CD4-positive, alpha-beta memory T cell (primary cell): ENCODE data around the gene HID1. TPM values are rescaled to one million over a fixed set of nuclear protein-coding genes. Genes with fewer than 3 reads are reported as not detected.

Experiments
- CTCF ChIA-PET: fragments of 350-600 bp; sonication (Branson Sonifier 250); formaldehyde crosslinking; loops from one replicate; lab custom pipeline; 2021; ENCODE audit warnings: inconsistent platforms; ENCODE audit not compliant: partially characterized antibody; lab: Charles Lee
- POLR2A ChIA-PET: fragments of 350-600 bp; sonication (Branson Sonifier 250); formaldehyde crosslinking; loops from one replicate; lab custom pipeline; 2021; ENCODE audit not compliant: partially characterized antibody; lab: Charles Lee
- DNase-seq, 5 donors: peaks; one replicate each; pipeline versions ENCODE4 v3.0.0 to v3.0.0-alpha.2; 2020 to 2022; ENCODE audit warnings: mixed read lengths in 1 of 5
- H3K27ac ChIP-seq: one replicate; pipeline ENCODE4 v1.7.0; 2013; ENCODE audit warnings: low read depth, low read length
- H3K27me3 ChIP-seq: 2 replicates; pipeline ENCODE4 v1.7.0; 2013; ENCODE audit warnings: mild to moderate bottlenecking, low read length, moderate library complexity; ENCODE audit not compliant: insufficient read depth
- H3K36me3 ChIP-seq: 2 replicates; pipeline ENCODE4 v1.7.0; 2013; ENCODE audit warnings: mild to moderate bottlenecking, low read length, moderate library complexity; ENCODE audit not compliant: insufficient read depth
- H3K4me1 ChIP-seq: 2 replicates; pipeline ENCODE4 v1.7.0; 2013; ENCODE audit warnings: mild to moderate bottlenecking, low read length, moderate library complexity; ENCODE audit not compliant: insufficient read depth
- H3K4me3 ChIP-seq, 2 donors: one replicate each; pipeline ENCODE4 v1.7.0; 2013; ENCODE audit warnings: low read length in 2 of 2, mild to moderate bottlenecking in 1 of 2
- H3K9me3 ChIP-seq, 2 donors: one replicate each; pipeline ENCODE4 v1.7.0; 2013; ENCODE audit warnings: low read length in 2 of 2, control low read depth in 1 of 2; ENCODE audit not compliant: control insufficient read depth in 1 of 2
- H3K27ac Mint-ChIP-seq, 7 donors: one replicate each; pipeline ENCODE4 v1.8.0; 2020 to 2021; ENCODE audit warnings: mixed read lengths in 7 of 7, mild to moderate bottlenecking in 6 of 7, inconsistent platforms in 3 of 7, moderate library complexity in 3 of 7
- H3K27me3 Mint-ChIP-seq, 2 donors: one replicate each; pipeline ENCODE4 v1.8.0; 2020 to 2021; ENCODE audit warnings: mixed read lengths in 2 of 2
- H3K36me3 Mint-ChIP-seq, 2 donors: one replicate each; pipeline ENCODE4 v1.8.0; 2020 to 2021; ENCODE audit warnings: mixed read lengths in 2 of 2, inconsistent platforms in 1 of 2, mild to moderate bottlenecking in 1 of 2
- H3K4me1 Mint-ChIP-seq, 4 donors: one replicate each; pipeline ENCODE4 v1.8.0; 2020 to 2021; ENCODE audit warnings: mixed read lengths in 4 of 4, mild to moderate bottlenecking in 1 of 4
- H3K4me3 Mint-ChIP-seq, 8 donors: one replicate each; pipeline ENCODE4 v1.8.0; 2020 to 2021; ENCODE audit warnings: mixed read lengths in 8 of 8, mild to moderate bottlenecking in 7 of 8, moderate library complexity in 6 of 8, inconsistent platforms in 3 of 8
- H3K9me3 Mint-ChIP-seq, 8 donors: one replicate each; pipeline ENCODE4 v1.8.0; 2020 to 2021; ENCODE audit warnings: mixed read lengths in 8 of 8, mild to moderate bottlenecking in 5 of 8, inconsistent platforms in 3 of 8, moderate library complexity in 1 of 8
- intact Hi-C: fragments of 100-400 bp; cut with micrococcal nuclease; formaldehyde crosslinking; loops from one replicate; pipeline ENCODE4 v1.15.1; 2023
- polyA plus RNA-seq, 2 donors: library from polyadenylated mRNA; unstranded; fragments of 300-500 nt; fragmentation: Illumina TruSeq; gene quantifications; one replicate each; pipeline ENCODE4 v1.2.3, GENCODE V29; 2021
- total RNA-seq, 2 experiments: library from RNA; stranded (reverse); gene quantifications; one replicate each; pipeline ENCODE4 v1.2.3, GENCODE V29; 2021

Gene HID1
- total and polyA plus RNA-seq, 4 experiments from 2014 or later, result 3.0 to 19.5 (median 11.3) TPM

DNA sequence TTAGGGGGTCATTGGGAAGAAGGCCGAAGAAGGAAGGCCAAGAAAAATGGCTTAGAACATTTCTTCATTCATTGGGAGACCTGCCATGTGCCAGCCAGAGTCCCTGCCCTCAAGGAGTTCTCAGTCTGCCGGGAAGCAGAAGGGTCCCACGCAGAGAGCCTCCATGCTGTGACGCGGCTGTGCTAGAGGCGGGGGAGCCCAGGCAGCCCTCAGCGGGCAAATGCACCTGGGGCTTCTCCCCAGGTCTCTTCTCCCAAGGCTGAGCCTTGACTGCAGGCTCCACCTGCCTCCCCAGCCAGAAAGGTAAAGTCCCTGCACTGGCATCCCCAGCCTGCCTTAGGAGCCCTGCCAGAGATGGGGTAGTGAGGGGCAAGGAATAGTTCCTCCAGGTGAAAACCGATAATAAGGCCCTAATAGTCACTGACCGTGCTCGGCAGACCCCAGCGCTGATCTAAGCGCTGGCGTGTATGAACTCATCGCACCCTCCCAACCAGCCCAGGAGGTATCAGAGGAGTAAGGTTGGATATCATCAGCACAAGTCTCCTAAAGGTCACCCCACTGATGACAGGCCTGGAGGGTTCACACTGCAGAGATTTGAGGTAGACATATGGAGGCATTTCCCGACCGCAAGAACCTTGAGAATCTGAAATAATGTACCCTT, 8.9 kb upstream of the HID1 start:
- Histone ChIP-seq H3K4me3 (peak overlapping the region; percentile 70 to 91), H3K27ac (peak overlapping the region; percentile 30), H3K4me1 (peaks cover 20% of the 10 kb centered on the region), H3K9me3 (no peaks in the 10 kb centered on the region), H3K27me3 (no peaks in the 10 kb centered on the region), H3K36me3 (no peaks in the 10 kb centered on the region)
- DNase-seq, result no peak
- peaks cover 8 to 28% (median 13%) of the 10 kb centered on the region in 4 donors for H3K4me1 Mint-ChIP-seq
- H3K36me3 Mint-ChIP-seq, result no peaks in the 10 kb centered on the region
- intact Hi-C loops, result no loop called here
- peaks cover 0 to 3% (median 0%) of the 10 kb centered on the region in 8 donors for H3K9me3 Mint-ChIP-seq
- CTCF ChIA-PET, result interaction anchor here (1.0 to 2.5 kb wide), 2 partner anchors 20 to 221 kb away, joined by 4 to 7 read pairs; no protein-coding TSS in a partner anchor
- no peaks in the 10 kb centered on the region for H3K27me3 Mint-ChIP-seq
- POLR2A ChIA-PET, result interaction anchor here (2.3 kb wide), 1 partner anchor 8 kb away, joined by 12 read pairs; the partner anchor contains the start of gene HID1
- peak overlapping the region; percentile 86 to 94 (median 90) for H3K4me3 Mint-ChIP-seq
- H3K27ac Mint-ChIP-seq, result peak overlapping the region; percentile 89 to 98 (median 95)

DNA sequence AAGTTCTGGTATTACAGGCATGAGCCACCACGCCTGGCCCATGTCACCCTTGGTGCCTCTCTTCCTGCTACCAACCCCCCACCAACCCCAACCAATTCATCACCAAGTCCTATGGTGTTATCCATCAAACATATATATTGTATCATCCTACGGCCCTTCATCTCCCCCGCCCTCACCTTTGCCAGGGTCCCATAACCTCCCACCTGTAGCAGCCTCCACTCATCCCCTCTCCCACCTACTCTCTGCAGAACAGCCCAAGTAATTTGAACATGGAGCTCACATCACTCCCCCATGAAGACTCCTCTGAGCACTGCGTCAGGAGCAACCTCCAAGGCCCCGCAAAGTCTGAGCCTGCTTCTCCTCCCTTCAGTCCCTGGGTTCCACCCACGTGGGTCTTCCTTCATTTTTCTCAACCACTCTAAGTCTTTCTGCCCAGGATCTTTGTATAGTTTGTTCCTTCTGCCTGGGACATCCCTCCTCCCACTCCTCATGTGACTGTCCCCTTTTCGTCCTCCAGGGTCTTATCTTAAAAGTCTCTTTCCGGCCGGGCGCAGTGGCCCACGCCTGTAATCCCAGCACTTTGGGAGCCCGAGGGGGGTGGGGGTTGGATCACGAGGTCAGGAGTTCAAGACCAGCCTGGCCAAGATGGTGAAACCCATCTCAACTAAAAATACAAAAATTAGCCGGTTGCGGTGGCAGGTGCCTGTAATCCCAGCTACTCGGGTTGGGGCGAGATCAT, 7.0 kb upstream of the HID1 start:
- Mint-ChIP-seq H3K4me1 (peaks cover 7 to 27% (median 12%) of the 10 kb centered on the region in 4 donors), H3K27ac (peak overlapping the region in 2 of 7 donors; percentile 29 to 55), H3K9me3 (peaks cover 0 to 2% (median 0%) of the 10 kb centered on the region in 8 donors), H3K27me3 (peaks cover 2 to 3% of the 10 kb centered on the region in 2 donors), H3K36me3 (no peaks in the 10 kb centered on the region), H3K4me3 (peak overlapping the region in 6 of 8 donors; percentile 18 to 36 (median 24))
- CTCF ChIA-PET, result interaction anchor here (0.8 to 2.5 kb wide), 5 partner anchors 9 to 223 kb away, joined by 3 to 7 read pairs (median 3); partner anchors contain the start of gene MRPL58
- Histone ChIP-seq H3K4me1 (peaks cover 20% of the 10 kb centered on the region), H3K36me3 (no peaks in the 10 kb centered on the region), H3K4me3 (no peak overlapping the region), H3K9me3 (no peaks in the 10 kb centered on the region), H3K27me3 (no peaks in the 10 kb centered on the region), H3K27ac (no peak overlapping the region)
- no peak for DNase-seq
- intact Hi-C loops, result no loop called here
- POLR2A ChIA-PET, result no interaction called here

GRCh38 chr17:74978240-74978639, 5.7 kb upstream of the HID1 start:
- no peak overlapping the region for H3K4me3 Mint-ChIP-seq
- H3K36me3 Mint-ChIP-seq, result no peaks in the 10 kb centered on the region
- ChIA-PET CTCF (interaction anchor here (1.5 kb wide), 1 partner anchor 10 kb away, joined by 3 read pairs; no protein-coding TSS in a partner anchor), POLR2A (interaction anchor here (0.6 kb wide), 1 partner anchor 11 kb away, joined by 3 read pairs; no protein-coding TSS in a partner anchor)
- H3K4me1 ChIP-seq, result peaks cover 20% of the 10 kb centered on the region
- H3K27ac Mint-ChIP-seq, result no peak overlapping the region
- H3K9me3 ChIP-seq, result no peaks in the 10 kb centered on the region
- H3K27me3 Mint-ChIP-seq, result peaks cover 3 to 5% of the 10 kb centered on the region in 2 donors
- H3K4me1 Mint-ChIP-seq, result peaks cover 7 to 24% (median 13%) of the 10 kb centered on the region in 4 donors
- peaks cover 0 to 2% (median 0%) of the 10 kb centered on the region in 8 donors for H3K9me3 Mint-ChIP-seq
- H3K27me3 ChIP-seq, result no peaks in the 10 kb centered on the region
- no peak for DNase-seq
- no peak overlapping the region for H3K4me3 ChIP-seq
- no peaks in the 10 kb centered on the region for H3K36me3 ChIP-seq
- no peak overlapping the region for H3K27ac ChIP-seq
- intact Hi-C loops, result no loop called here

DNA sequence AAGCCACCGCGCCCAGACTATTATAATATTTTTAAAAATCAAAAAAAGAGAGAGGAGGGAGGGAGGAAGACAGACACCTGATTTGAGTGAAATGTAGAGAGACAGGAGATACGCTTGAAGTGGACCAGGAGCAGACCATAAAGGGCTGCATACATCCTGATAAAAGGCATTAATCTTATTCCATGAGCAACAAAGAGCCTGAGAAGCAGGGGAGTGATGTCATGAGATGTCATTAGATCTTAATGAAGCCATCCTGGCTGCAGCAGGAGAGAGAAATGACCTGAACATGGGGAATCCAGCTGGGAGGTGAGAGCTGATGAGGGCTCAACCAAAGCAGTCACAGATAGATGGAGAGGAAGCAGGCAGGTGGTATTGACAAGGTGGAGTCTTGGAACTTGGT, 5.2 kb upstream of the HID1 start:
- peaks cover 0 to 2% (median 0%) of the 10 kb centered on the region in 8 donors for H3K9me3 Mint-ChIP-seq
- H3K27me3 Mint-ChIP-seq, result peaks cover 3 to 5% of the 10 kb centered on the region in 2 donors
- CTCF ChIA-PET, result interaction anchor here (1.5 kb wide), 2 partner anchors 11 to 16 kb away, joined by 3 to 4 read pairs; no protein-coding TSS in a partner anchor
- H3K27ac ChIP-seq, result no peak overlapping the region
- H3K36me3 ChIP-seq, result no peaks in the 10 kb centered on the region
- no peak overlapping the region for H3K4me3 ChIP-seq
- no peak overlapping the region for H3K27ac Mint-ChIP-seq
- H3K27me3 ChIP-seq, result no peaks in the 10 kb centered on the region
- H3K4me1 ChIP-seq, result peaks cover 24% of the 10 kb centered on the region
- POLR2A ChIA-PET, result interaction anchor here (0.6 kb wide), 1 partner anchor 11 kb away, joined by 3 read pairs; no protein-coding TSS in a partner anchor
- intact Hi-C loops, result no loop called here
- DNase-seq, result no peak
- no peaks in the 10 kb centered on the region for H3K36me3 Mint-ChIP-seq
- no peak overlapping the region for H3K4me3 Mint-ChIP-seq
- no peaks in the 10 kb centered on the region for H3K9me3 ChIP-seq
- peaks cover 12 to 24% (median 18%) of the 10 kb centered on the region in 4 donors for H3K4me1 Mint-ChIP-seq

- H3K4me3 Mint-ChIP-seq, result peak overlapping the region in 1 of 8 donors; percentile 48
- no peak for DNase-seq
- ChIA-PET CTCF (interaction anchor here (1.5 kb wide), 1 partner anchor 18 kb away, joined by 3 read pairs; no protein-coding TSS in a partner anchor), POLR2A (no interaction called here)
- no peak overlapping the region for H3K27ac Mint-ChIP-seq
- no peaks in the 10 kb centered on the region for H3K27me3 ChIP-seq
- H3K36me3 ChIP-seq, result no peaks in the 10 kb centered on the region
- peaks cover 0 to 2% (median 0%) of the 10 kb centered on the region in 8 donors for H3K9me3 Mint-ChIP-seq
- H3K4me3 ChIP-seq, result no peak overlapping the region
- no peaks in the 10 kb centered on the region for H3K9me3 ChIP-seq
- H3K4me1 ChIP-seq, result peaks cover 19% of the 10 kb centered on the region
- intact Hi-C loops, result no loop called here
- no peak overlapping the region for H3K27ac ChIP-seq
- no peaks in the 10 kb centered on the region for H3K36me3 Mint-ChIP-seq
- peaks cover 3 to 5% of the 10 kb centered on the region in 2 donors for H3K27me3 Mint-ChIP-seq
- H3K4me1 Mint-ChIP-seq, result peaks cover 6 to 11% (median 8%) of the 10 kb centered on the region in 4 donors
These were observed 3.4 kb upstream of the HID1 start for GRCh38 chr17:74975943-74976342.

DNA sequence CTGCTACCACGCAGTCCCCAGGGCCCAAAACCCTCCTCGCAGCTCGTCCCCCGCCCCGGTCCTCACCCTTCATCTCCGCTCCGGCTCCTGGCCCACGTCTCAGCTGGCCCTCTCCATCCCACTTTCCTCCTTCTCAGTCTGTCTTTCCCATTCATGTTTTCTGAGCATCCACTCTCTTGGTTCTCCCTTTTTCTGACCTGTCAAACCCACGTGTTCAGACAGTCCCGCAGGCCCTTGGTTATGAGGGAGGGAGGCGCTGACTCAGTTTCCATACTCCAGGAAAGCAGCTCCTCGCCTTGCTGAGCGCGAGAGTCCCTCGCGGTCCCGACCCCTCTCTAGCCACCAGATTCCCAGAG, 392 bp upstream of the HID1 start:
- H3K9me3 ChIP-seq, result no peaks in the 10 kb centered on the region
- intact Hi-C loops, result loop anchor here (1.0 to 2.0 kb wide), 2 partner anchors 14 to 74 kb away; partner anchors contain the start of genes ATP5PD, CDR2L and KCTD2
- H3K9me3 Mint-ChIP-seq, result no peaks in the 10 kb centered on the region
- H3K27me3 Mint-ChIP-seq, result peaks cover 3 to 5% of the 10 kb centered on the region in 2 donors
- no peaks in the 10 kb centered on the region for H3K27me3 ChIP-seq
- H3K27ac ChIP-seq, result peak overlapping the region; percentile 32
- H3K27ac Mint-ChIP-seq, result peak overlapping the region; percentile 16 to 90 (median 74)
- DNase-seq, result no peak
- H3K4me1 ChIP-seq, result peaks cover 15% of the 10 kb centered on the region
- H3K36me3 ChIP-seq, result no peaks in the 10 kb centered on the region
- ChIA-PET POLR2A (interaction anchor here (1.3 to 3.0 kb wide), 12 partner anchors 10 to 234 kb away, joined by 3 to 25 read pairs (median 5); partner anchors contain the start of genes ARMC7, CDR2L, FDXR and MRPL58), CTCF (interaction anchor here (0.8 to 6.6 kb wide), 7 partner anchors 9 to 436 kb away, joined by 3 to 80 read pairs (median 5); partner anchors contain the start of gene CDR2L)
- H3K36me3 Mint-ChIP-seq, result no peaks in the 10 kb centered on the region
- H3K4me1 Mint-ChIP-seq, result peaks cover 4 to 11% (median 7%) of the 10 kb centered on the region in 4 donors
- H3K4me3 ChIP-seq, result peak overlapping the region; percentile 36 to 62
- H3K4me3 Mint-ChIP-seq, result peak overlapping the region; percentile 81 to 92 (median 86)
